ENCODE measurements around the gene DPYD.

Gene DPYD

GRCh38 chr1:97120806-97121205 is 800.0 kb downstream of the DPYD start:
- DNase-seq: no peak

- no peak for DNase-seq
Measured at GRCh38 chr1:97119260-97120158, 801.3 kb downstream of the DPYD start.

DNA sequence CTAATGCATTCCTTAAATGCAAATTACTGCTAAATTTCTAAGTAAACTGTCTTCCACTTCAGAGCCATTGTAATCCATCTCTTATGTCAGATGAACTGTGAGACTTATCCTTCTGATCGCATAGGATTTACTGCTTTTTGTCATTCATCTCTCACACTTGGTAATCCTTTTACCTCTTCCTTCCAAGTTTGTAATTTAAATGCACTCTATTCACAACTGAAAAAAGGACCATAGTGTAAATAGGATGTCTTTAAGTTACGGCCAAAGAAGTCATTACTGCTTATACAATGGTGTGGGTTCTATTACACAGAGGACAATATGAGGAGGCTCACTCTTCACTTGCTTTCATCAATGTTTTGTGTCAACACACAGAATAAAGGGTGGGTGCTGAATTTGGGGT is 806.0 kb downstream of the DPYD start:
- no peak for DNase-seq

- no peak for DNase-seq
Measured at GRCh38 chr1:97112442-97112841, 808.4 kb downstream of the DPYD start.

DNA sequence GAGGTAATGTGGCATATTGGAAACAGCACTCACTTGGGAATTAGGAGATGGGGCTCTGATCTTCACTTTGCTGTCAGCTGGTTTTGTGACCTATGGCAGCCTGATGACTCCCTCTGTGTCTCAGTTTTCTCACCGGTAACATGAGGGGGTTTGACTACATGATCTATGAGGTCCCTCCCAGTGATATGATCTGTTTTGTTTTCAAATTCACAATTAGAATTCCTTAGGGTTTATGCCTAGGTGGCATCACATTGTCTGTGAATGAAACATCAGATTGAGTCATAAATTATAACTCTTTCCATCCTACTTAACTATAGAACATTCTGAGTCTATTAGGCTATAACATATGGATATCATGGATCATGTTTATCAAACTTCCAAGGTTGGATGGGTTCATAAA is 812.7 kb downstream of the DPYD start:
- no peak for DNase-seq

DNA sequence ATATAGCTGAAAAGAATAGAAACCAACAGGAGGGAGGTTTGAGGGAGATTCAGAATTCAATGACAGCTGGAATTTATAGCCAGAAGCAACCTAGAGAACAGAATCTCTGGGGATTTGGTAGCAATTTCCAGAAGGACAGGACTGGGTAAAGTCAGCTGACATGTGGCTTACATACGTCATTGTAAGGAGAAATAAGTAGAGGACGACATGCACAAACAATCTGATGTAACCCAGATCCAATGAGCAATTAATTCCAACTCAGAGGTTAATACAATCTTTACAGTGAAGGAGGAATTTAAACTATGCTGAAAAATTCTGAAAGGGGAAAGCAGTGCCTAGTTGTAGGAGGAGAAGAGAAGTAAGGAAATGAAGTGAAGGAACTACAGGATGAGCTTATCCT is 815.3 kb downstream of the DPYD start:
- DNase-seq: no peak

DNA sequence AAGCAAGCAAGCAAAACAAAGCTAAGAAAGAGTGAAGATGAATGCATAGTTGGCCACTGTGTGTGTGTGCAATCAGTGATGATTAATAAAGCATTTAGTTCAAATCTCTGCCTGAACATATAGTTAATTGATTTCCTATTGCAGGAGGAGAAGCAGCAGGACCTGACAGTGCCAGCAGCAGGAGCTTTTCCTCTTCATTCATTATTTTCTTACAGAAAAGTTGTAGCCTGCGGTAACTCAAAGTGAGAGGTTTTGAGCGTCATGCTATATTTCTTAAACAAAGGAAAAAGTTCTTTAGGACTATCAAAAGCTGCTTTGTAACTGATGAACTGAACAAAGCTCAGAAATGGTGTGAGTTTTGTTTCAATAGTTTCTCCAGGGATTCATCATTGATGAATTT is 819.3 kb downstream of the DPYD start:
- no peak for DNase-seq

DNA sequence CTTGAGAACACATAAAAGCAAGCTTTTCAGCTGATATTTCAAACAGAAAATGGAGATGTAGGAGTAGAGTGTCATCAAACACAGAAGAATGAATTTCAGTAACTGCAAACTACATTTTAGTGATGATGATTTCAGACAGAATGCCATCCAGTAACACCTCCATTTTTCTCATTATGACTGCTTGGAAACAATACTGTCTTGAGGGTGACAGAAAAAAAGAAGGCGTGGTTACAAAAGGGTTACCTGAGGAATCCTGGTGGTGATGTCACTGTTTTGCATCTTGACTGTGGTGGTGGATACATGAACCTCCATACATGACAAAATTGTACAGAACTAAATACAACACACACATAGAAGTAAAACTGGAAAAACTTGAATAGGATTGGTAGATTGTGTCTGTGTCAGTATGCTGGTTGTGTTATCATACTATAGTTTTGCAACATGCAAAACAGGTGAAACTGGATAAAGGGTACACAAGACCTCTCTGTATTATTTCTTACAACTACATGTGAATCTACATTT is 823.4 kb downstream of the DPYD start:
- DNase-seq: no peak

DNA sequence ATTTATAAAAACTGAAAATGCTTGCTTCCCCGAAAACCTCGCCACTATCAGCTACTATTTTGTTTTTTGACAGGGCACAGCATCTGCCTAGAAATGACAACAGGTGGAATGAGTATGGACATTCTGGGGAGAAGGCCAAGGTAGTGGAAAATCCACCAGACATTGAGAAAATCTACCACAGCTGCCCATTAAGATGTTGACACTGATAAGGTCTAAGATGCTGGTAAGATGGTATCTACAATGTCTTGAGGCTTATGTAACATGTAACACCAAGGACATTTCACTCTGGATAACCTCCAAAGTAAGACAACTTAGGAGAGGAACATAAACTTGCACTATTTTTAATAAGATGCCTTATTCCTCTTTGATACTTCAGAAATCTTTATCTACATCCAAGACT is 825.1 kb downstream of the DPYD start:
- no peak for DNase-seq

DNA sequence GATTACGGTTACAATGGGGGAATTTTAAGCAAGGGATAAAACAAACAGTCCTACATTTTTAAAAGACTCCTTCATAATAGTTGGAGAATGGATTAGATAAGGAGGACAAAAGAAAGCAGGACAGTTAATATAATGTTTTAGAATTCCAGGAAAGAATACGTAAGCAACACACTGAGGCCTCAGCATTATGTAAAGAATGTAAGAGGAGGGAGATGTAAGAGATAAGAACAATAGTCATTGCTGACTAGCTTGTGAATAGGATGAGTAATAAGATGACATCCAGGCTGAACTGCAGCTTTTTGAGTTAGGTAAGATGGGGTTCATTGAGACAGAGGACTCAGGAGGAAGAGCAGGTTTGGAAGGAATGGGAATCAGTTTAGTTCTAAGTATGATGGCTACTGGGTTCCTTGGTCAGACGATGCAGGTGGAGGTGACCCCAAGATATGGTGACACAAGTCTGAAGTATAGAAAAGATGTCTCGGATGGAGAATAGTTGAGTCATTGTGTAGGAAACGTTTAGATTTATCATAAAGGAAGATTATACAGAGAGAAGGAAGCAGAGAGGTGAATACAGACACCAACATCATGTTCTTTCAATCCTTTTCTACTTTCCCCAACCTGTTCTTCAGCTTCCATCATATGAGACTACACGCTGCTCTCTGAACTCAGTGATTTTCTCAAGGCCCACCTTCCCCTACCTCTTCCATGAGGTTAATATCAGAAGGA is 826.4 kb downstream of the DPYD start:
- DNase-seq: no peak

DNA sequence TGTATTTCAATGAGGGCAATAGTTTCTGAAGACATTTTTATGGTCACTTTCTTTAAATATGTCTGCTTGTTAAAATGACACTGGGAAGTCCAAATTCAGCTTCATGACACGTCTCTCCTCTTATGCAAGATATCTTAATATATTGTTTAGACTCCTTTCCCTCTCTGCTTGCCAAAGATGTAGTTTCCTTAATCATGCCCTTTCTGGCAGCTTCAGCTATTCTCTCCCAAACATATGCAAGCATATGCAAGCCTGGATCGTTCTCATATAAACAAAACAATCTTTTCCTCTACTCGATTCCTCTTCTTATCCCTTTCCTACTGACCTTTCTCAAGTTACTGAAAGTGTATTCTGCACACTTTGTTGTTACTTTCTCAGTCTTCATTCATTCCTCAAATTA is 827.1 kb downstream of the DPYD start:
- DNase-seq: no peak

DNA sequence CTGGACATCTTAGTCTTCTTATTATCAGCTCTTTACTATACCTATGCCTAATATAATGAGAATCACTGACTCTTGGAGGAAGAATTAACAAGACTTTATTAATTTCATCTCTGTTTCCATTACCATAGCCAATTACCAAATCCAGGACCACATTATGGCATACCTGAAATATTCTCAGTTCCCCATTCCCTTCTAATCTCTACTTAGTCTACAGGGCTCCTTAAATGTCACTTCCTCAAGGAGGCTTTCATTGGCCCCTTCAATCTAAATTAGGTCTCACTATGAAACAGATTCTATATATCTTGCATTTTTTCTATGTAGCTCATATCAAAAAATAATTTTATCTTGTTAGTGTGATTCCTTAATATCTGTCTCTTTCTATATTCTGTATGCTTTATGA is 828.0 kb downstream of the DPYD start:
- no peak for DNase-seq

GRCh38 chr1:97091679-97092078 is 829.2 kb downstream of the DPYD start:
- DNase-seq: no peak

DNA sequence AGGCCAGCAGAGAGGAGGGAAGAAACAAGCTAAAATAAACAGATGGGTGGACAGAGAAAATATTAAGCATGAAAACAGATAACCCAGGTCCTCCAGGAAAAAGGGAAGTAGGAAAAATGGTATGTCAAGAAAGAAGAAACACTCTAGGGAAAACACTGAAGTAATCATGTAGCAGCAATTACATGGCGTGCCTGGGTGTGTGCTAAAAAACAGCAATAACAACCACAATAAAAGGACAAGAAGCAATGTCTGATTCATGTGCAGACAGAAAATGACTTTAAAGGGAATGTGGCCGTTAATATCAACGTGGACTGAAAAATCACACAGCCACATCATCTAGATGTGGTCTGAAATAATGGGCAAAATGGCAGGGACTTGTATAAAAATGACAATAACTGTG is 829.6 kb downstream of the DPYD start:
- no peak for DNase-seq

GRCh38 chr1:97090725-97091124 is 830.1 kb downstream of the DPYD start:
- DNase-seq: no peak

DNA sequence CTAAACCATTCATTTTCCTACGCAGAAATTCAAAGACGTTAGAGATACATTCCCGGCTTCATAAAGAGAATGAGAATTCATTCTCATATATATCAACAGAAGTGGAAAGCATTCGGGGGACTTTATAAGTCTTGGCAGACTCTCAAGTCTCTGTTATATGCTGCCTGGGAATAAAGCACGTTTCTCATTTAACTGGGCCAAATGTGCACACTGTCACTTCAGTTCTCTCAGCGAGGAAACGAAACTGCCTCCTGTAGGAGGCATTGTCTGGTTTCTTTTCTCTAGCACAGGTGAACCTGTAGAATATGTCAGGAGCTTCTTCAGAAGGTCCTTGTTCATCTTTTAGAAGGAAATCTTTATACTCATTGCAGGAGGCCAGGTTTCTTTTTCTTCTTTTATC is 831.7 kb downstream of the DPYD start:
- DNase-seq: no peak

DNA sequence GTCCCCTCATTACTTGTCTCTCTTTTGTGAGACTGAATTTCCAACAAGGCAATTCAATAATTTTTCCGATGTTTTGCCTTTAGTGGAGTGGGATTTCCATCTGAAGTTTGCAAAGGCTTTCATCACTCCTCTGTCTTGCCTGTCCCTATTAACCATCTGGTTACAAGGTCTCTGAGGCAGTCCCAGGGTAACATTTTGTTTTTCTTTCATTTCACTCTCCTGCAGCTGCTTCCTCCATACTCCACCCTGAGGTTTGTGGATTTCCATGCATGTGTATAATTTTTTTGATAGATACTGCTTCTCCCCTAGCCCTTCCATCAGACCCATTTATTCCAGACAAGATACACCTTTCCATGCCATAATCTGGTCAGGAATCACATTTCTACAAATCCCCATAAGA is 832.4 kb downstream of the DPYD start:
- DNase-seq: no peak

- DNase-seq: no peak
Measured at GRCh38 chr1:97084546-97084945, 836.3 kb downstream of the DPYD start.

DNA sequence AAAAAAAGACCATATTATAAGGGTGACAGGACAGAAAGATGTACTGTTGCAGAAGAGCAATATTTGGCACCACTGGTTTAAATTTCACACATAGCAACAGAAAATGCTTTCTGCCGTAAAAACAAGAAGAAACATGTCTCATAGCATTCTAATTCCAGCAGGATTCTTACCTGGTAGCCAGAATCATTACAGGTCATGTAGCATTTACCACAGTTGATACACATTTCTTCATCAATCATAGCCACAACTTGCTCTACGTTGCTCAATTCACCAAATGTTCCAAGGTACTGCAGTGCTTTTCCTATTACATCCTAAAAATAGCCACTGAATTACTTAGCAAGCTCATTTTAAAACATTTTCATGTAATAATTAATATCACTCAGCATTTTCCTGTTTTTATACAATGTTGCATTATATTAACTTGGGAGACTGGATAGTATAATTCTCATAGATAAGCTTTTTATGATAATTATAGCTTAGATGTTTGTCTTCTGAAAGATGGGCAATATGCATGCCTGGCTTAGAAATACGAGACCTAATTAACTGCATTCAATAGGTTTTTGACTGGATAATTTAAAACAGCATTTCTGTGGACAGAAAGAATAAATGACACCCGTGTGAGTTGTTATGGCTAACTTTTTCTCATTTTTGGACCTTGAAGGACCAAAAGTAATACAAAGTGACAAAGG is 838.5 kb downstream of the DPYD start:
- no peak for DNase-seq

DNA sequence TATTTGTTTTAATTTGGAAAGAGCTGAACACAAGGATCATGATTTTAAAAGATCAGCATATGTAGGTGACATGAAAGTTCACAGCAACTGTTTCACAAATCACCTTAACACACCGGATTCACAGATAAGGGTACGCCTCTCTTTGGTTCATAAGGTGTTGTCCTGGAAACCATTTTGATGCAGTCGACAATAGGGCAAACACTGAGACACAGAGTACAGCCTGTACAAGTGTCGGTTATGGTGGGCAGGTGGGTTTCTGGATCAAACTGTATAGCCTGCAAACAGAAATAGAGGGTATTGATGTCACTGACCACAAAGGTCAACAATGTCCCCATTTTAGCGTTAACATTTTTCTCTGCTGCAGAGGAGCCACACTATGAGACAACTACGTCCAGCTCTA is 842.0 kb downstream of the DPYD start:
- no peak for DNase-seq

DNA sequence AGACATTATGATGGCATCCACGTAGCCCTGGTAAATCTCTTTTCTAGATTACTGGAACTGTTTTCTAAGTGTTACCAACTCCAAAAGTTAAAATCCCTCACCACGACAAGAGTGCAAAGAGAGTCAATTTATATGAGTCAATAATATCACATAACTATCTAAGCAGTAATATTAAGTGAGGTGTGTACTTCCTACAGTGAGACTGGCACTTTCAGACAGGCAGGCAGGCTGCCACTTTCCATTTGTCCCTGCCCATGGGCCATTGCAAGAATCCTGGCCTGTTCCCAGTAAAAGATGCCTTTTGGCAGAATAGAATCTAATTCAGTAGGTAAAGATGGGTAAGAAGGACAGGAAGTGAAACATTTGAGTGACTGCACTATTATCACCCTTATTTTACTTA is 843.6 kb downstream of the DPYD start:
- DNase-seq: no peak

GRCh38 chr1:97074771-97075170 is 846.1 kb downstream of the DPYD start:
- no peak for DNase-seq

GRCh38 chr1:97073936-97074335 is 846.9 kb downstream of the DPYD start:
- no peak for DNase-seq

DNA sequence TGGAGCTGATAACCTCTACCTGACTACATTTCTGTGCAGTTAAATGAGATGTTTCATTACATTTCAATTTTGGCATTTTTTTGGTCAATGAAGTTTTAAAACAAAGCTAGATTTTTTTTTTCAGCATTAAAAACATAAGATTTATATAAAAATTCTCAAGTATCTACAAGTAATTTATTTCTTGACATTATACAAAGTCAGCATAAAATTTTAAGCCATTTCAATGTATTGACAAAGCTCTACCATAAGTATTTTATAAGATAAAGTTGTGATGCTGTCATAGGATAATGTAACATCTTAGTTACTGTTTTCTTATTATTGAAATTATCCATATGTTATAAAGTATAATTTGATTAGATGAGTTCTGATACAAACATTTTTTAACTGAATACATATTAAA is 847.7 kb downstream of the DPYD start:
- DNase-seq: no peak

Measured in effector CD4-positive, alpha-beta T cell (primary cell).